Measurements from ENCODE around the gene MEIOSIN. TPM values are rescaled to one million over a fixed set of nuclear protein-coding genes. Genes with fewer than 3 reads are reported as not detected.
A peak's percentile ranks its signal among the peaks of the same experiment; 100 is the strongest.
"Not testable (repeated sequence)": the region's sequence is repeated elsewhere in the genome, so short reads cannot be mapped to it uniquely, and the experiment has no call there.

The MEIOSIN gene, protein sequence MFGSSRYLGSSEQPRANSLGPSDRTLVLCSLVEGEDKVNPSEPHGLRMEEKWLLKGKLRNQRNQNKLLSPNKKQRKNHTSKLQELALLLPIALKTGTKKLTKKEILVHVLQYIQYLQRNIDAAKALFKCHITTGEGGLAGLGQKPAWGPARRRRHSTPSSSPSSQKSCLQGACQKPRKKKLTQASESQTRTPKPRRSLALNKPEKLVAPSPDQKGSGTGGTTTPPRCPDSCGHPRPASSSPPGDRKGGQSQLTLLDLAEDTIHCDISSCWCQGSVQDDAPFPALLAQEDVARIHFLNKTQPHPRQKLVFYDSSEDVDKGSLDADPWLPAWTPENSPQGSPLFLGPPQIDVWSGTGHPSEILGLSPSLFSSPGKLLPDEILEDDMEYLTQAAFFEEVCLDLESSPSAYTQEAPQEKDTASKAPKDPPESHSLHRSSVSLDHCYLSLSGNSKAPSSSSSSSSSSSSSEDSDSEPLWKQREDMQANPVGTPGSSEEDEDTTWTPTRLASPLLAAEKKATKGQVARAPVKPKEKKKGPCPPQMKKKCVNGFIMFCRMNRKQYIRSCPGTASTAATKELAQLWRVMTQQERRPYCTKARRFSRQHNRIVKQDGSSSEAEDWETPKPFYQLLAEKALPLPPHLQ
- not detected in 2 replicates for total RNA-seq (2014; rRNA removed; shearing (Covaris generic))
- polyA plus RNA-seq (2016; fragmentation: Nextera tagmentation; extraction: Ambion mirVana): not detected in 2 replicates

DNA sequence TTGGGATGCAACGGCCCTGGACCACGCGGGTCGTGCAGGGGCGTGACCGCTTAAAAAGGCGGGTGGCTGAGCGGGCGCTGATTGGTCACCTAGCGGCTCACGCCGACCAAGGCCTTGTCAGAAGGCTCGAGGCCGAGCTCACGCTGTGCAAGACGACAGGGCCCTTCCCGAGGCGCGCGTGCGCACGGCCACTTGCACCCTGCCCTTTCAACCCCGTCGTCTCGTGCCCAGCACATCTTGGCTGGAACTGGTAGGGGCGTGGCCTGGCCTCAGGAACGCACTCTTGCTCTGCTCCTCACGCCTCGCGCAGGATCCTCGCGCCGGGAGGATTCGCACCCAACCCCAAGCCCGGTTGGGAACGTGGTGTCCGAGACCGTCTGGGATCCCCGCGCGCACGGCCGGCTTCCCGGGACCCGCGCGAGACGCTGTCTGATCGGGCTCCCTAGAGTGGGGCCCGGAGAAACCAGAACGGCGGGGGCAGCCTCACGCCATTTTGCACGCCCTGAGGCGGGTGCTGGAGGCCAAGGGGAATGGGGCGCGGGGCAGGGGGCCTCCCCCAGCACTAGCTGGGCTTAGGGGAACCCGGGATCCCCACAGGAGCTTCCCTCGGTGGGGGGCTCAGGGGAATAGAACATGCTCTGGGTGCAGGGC lies at the start of gene MEIOSIN:
Gene MEIOSIN (plus strand): TSS at position 280 of the 651 bp plus-strand sequence. CDS start 1,938 bp downstream, outside the sequence.
- no peak within 1 kb of the TSS for H3K4me3 ChIP-seq
- no peaks in the 10 kb centered on the region for H4K20me1 ChIP-seq (ENCODE audit: insufficient read depth)
- no peak within 1 kb of the TSS for H2AFZ ChIP-seq
- no peak within 1 kb of the TSS for H3K4me2 ChIP-seq (ENCODE audit: unreplicated experiment)
- 90 to 92% methylated on average over 47 to 59 of the region's 59 CpGs for WGBS, 2 experiments (ENCODE audit: low coverage in 1 of 2, low lambda C conversion rate in 2 of 2, missing lambda C conversion rate in 2 of 2)
- TF ChIP-seq EZH2 (IDR thresholded peaks at IDR 0.05; ENCODE audit: insufficient read depth, poor library complexity, severe bottlenecking) (no peak), EZH2phosphoT487 (IDR thresholded peaks at IDR 0.05; ENCODE audit: insufficient read depth, low read depth) (no peak)
- DNase-seq: no peak
- no peak within 1 kb of the TSS for H3K27ac ChIP-seq
- no peaks in the 10 kb centered on the region for H3K27me3 ChIP-seq (replicated peaks; ENCODE audit: insufficient read depth)
- no peak within 1 kb of the TSS for H3K9ac ChIP-seq
- H3K9me2 ChIP-seq (ENCODE audit: insufficient read depth): no peaks in the 10 kb centered on the region
- in situ Hi-C loops (cut with MboI): no loop called here
- H3K4me1 ChIP-seq (ENCODE audit: insufficient read depth): peaks cover 5% of the 10 kb centered on the region; the same call in 1 of the 2 replicates
- H3K79me2 ChIP-seq (ENCODE audit: insufficient read depth): peaks cover 25% of the 10 kb centered on the region
- H3K9me3 ChIP-seq (ENCODE audit: low read depth): no peaks in the 10 kb centered on the region
- no peaks in the 10 kb centered on the region for H3K36me3 ChIP-seq (ENCODE audit: low read depth)
- H3F3A ChIP-seq (ENCODE audit: insufficient read depth): no peaks in the 10 kb centered on the region

DNA sequence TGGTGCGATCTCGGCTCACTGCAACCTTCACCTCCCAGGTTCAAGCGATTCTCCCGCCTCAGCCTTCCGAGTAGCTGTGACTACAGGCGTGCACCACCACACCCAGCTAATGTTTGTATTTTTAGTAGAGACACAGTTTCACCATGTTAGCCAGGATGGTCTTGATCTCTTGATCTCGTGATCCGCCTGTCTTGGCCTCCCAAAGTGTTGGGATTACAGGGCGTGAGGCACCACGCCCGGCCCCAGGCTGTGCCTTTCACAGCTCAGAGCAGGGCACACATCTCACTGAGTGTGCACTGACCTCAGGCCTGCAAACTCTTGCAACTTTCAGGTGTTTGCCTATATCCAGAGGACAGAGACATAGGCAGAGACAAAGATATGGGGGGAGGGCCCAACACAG lies 48.2 kb upstream of the MEIOSIN start:
- H3K9me2 ChIP-seq (ENCODE audit: insufficient read depth); H3K4me3 ChIP-seq; H2AFZ ChIP-seq; H3K27me3 ChIP-seq (replicated peaks; ENCODE audit: insufficient read depth); H3K4me1 ChIP-seq (ENCODE audit: insufficient read depth); H4K20me1 ChIP-seq (ENCODE audit: insufficient read depth); H3K27ac ChIP-seq; H3K9me3 ChIP-seq (ENCODE audit: low read depth); H3K9ac ChIP-seq; in situ Hi-C loops (cut with MboI); DNase-seq; H3K4me2 ChIP-seq (ENCODE audit: unreplicated experiment): not testable (repeated sequence)
- Histone ChIP-seq H3K36me3 (ENCODE audit: low read depth) (peaks cover 12% of the 10 kb centered on the region; the same call in 1 of the 2 replicates), H3F3A (ENCODE audit: insufficient read depth) (peaks cover 17% of the 10 kb centered on the region; the same call in 1 of the 2 replicates), H3K79me2 (ENCODE audit: insufficient read depth) (peaks cover 18% of the 10 kb centered on the region)
- WGBS, 2 experiments (ENCODE audit: low coverage in 1 of 2, low lambda C conversion rate in 2 of 2, missing lambda C conversion rate in 2 of 2): 82 to 86% methylated on average over 9 to 11 of the region's 11 CpGs

DNA sequence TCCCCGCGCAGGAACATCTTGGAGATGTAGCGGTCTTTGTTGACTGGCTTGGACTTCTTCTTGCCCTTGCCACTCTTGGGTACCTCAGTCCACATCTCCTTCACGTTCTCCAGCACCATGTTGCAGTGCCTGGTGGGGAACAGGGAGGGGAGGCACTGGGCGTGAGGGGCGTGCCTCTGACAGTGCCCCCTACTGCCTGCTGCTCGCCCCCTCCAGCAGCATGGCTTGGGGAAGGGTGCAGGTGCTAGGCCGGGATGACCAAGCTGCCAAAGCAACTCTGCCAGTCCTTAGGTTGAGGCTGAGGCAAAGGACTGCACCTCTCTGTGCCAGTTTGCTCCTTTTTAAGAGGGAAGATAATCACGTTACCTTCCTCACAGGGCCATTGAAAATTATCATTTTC lies 45.6 kb upstream of the MEIOSIN start:
- Histone ChIP-seq H3K9me2 (ENCODE audit: insufficient read depth) (no peaks in the 10 kb centered on the region), H3K27ac (no peak overlapping the region), H4K20me1 (ENCODE audit: insufficient read depth) (no peaks in the 10 kb centered on the region), H3K79me2 (ENCODE audit: insufficient read depth) (peaks cover 31% of the 10 kb centered on the region), H3K4me2 (ENCODE audit: unreplicated experiment) (no peak overlapping the region), H3K36me3 (ENCODE audit: low read depth) (peaks cover 12% of the 10 kb centered on the region; the same call in 1 of the 2 replicates), H3K9ac (no peak overlapping the region), H3K4me1 (ENCODE audit: insufficient read depth) (peaks cover 5% of the 10 kb centered on the region; the same call in 1 of the 2 replicates), H3K27me3 (replicated peaks; ENCODE audit: insufficient read depth) (no peaks in the 10 kb centered on the region), H3K4me3 (no peak overlapping the region), H3F3A (ENCODE audit: insufficient read depth) (0 out of 2 replicates have a peak, but pooled peaks cover 12% of the 10 kb centered on the region), H2AFZ (no peak overlapping the region), H3K9me3 (ENCODE audit: low read depth) (no peaks in the 10 kb centered on the region)
- in situ Hi-C loops (cut with MboI): no loop called here
- 84 to 85% methylated on average over 6 to 9 of the region's 9 CpGs for WGBS, 2 experiments (ENCODE audit: low coverage in 1 of 2, low lambda C conversion rate in 2 of 2, missing lambda C conversion rate in 2 of 2)
- no peak for DNase-seq
- TF ChIP-seq EZH2 (IDR thresholded peaks at IDR 0.05; ENCODE audit: insufficient read depth, poor library complexity, severe bottlenecking) (no peak), EZH2phosphoT487 (IDR thresholded peaks at IDR 0.05; ENCODE audit: insufficient read depth, low read depth) (no peak)

DNA sequence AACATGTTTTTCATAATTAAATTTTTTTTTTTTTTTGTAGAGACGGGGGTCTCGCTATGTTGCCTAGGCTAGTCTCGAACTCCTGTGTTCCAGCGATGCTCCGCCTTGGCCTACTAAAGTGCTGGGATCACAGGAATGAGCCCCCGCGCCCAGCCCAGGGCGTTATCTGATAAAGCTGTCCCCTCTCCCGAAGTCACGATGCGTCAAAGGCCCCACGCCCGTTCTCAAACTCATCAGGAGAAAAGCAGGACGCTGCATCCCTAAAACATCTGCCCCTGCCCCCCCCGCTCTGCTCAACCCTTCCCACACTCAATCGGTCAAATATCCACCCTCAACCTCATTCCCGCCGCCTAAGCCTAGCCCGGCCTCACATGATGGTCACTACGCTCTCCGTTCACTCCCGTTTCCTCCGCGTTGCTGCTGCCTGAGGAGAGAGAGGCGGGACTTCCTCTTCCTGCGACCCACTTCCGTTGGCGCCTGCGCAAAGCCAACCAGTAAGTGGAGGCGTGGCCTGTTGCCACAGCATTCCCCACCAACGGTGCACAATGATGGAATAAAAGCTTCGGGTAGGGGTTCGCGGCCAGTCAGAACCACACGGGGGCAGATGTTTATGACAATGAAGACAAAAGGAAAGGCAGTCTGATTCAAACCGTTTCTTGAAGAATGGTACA lies 41.6 kb upstream of the MEIOSIN start, which contains the start of gene SNRPD2:
Gene SNRPD2 (minus strand): TSS at position 438 of the 671 bp plus-strand sequence. CDS start 65 bp downstream, at position 373.
- Histone ChIP-seq H3K9me2 (ENCODE audit: insufficient read depth) (no peaks in the 10 kb centered on the region), H3K9ac (peak within 1 kb of the TSS; percentile 95), H3K27me3 (replicated peaks; ENCODE audit: insufficient read depth) (no peaks in the 10 kb centered on the region), H3K27ac (peak within 1 kb of the TSS; percentile 89), H3K4me3 (peak within 1 kb of the TSS; percentile 86), H3K79me2 (ENCODE audit: insufficient read depth) (peaks cover 35% of the 10 kb centered on the region), H3K36me3 (ENCODE audit: low read depth) (peaks cover 12% of the 10 kb centered on the region; the same call in 1 of the 2 replicates), H3F3A (ENCODE audit: insufficient read depth) (no peaks in the 10 kb centered on the region), H3K4me1 (ENCODE audit: insufficient read depth) (peaks cover 5% of the 10 kb centered on the region; the same call in 1 of the 2 replicates), H3K9me3 (ENCODE audit: low read depth) (no peaks in the 10 kb centered on the region), H4K20me1 (ENCODE audit: insufficient read depth) (no peaks in the 10 kb centered on the region), H2AFZ (peak within 1 kb of the TSS; percentile 92), H3K4me2 (ENCODE audit: unreplicated experiment) (peak within 1 kb of the TSS; percentile 93)
- TF ChIP-seq EZH2 (IDR thresholded peaks at IDR 0.05; ENCODE audit: insufficient read depth, poor library complexity, severe bottlenecking): no peak
- TF ChIP-seq EZH2phosphoT487 (IDR thresholded peaks at IDR 0.05; ENCODE audit: insufficient read depth, low read depth): no peak
- DNase-seq: peak; percentile 98
- 1% methylated on average over 35 to 36 of the region's 36 CpGs for WGBS, 2 experiments (ENCODE audit: low coverage in 1 of 2, low lambda C conversion rate in 2 of 2, missing lambda C conversion rate in 2 of 2)
- in situ Hi-C loops (cut with MboI): no loop called here
